Measurements from ENCODE around the gene GUCY1A1.

GUCY1A1 gene

DNA sequence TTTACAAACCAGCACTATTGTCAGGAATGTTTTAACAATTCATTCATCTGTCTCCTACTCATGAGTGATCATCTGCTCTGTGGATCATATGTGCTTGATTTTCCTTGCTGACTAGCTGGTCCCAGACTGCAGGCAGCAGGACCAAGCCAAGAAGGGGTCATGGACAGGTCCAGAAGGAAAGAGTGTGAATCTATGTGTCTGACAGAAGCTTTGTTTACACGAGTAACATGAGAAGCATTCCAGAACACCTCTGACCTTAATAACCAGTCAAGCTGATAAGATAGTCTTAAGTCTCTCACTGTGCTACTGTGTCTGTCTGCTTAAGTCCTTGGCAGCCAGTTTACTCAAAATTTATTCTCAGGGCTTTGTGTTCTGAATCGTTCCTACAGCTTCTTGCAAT, 39.0 kb downstream of the GUCY1A1 start:
- Histone ChIP-seq H3K27ac (ENCODE audit: low read depth, low read length) (no peak overlapping the region), H3K36me3 (ENCODE audit: control insufficient read depth, insufficient read depth, low read length) (no peaks in the 10 kb centered on the region), H2BK120ac (ENCODE audit: low read depth, low read length) (no peak overlapping the region), H2BK5ac (ENCODE audit: low read length) (no peak overlapping the region), H3K4me2 (ENCODE audit: low read length) (no peak overlapping the region), H2BK15ac (replicated peaks; ENCODE audit: low read depth) (no peak overlapping the region), H3K56ac (ENCODE audit: low read length) (no peak overlapping the region), H2AK5ac (ENCODE audit: low read length) (no peak overlapping the region), H3K23ac (ENCODE audit: low read length) (no peak overlapping the region), H3K18ac (ENCODE audit: low read length) (no peak overlapping the region), H3K4me1 (ENCODE audit: control insufficient read depth, low read depth, low read length) (no peaks in the 10 kb centered on the region), H3K79me2 (ENCODE audit: control insufficient read depth, insufficient read depth, low read length) (no peaks in the 10 kb centered on the region), H4K5ac (ENCODE audit: low read length) (no peak overlapping the region), H3K27me3 (ENCODE audit: insufficient read depth, low read length, poor library complexity) (no peaks in the 10 kb centered on the region), H3K4me3 (ENCODE audit: low read length) (no peak overlapping the region), H4K8ac (ENCODE audit: low read depth, low read length) (no peak overlapping the region), H3K4ac (ENCODE audit: low read depth, low read length) (no peak overlapping the region), H3K79me1 (ENCODE audit: low read length) (no peaks in the 10 kb centered on the region), H3K9ac (ENCODE audit: low read length) (no peak overlapping the region)
- peak; percentile 91 for DNase-seq
- no CpG with 5 or more reads among the region's 2 CpGs for WGBS (ENCODE audit: extremely low coverage, insufficient coverage, low lambda C conversion rate)

DNA sequence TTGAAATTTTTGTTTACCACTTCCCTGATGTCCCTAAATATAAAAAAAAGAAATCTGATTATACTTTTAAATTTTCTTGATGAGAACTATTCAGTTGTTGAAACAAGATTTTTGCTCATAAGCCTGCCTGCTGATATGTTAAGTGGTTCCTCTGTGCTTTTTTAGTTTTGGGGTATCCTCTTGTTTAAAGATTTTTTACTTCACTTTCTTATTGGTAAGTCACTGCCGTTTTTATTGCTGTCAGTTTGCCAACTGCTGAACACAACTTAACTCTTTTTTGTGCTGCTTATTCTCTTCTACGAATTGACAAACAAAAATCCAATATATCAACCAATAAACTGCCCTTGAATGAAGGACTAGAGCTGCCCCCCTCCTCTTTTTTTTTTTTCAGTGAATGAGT, 39.5 kb downstream of the GUCY1A1 start:
- Histone ChIP-seq H3K27me3 (ENCODE audit: insufficient read depth, low read length, poor library complexity) (no peaks in the 10 kb centered on the region), H3K27ac (ENCODE audit: low read depth, low read length) (no peak overlapping the region), H2BK15ac (replicated peaks; ENCODE audit: low read depth) (no peak overlapping the region), H3K79me2 (ENCODE audit: control insufficient read depth, insufficient read depth, low read length) (no peaks in the 10 kb centered on the region), H3K18ac (ENCODE audit: low read length) (no peak overlapping the region), H3K4me2 (ENCODE audit: low read length) (no peak overlapping the region), H3K4me1 (ENCODE audit: control insufficient read depth, low read depth, low read length) (no peaks in the 10 kb centered on the region), H2AK5ac (ENCODE audit: low read length) (no peak overlapping the region), H4K8ac (ENCODE audit: low read depth, low read length) (no peak overlapping the region), H3K79me1 (ENCODE audit: low read length) (no peaks in the 10 kb centered on the region), H4K5ac (ENCODE audit: low read length) (no peak overlapping the region), H3K4ac (ENCODE audit: low read depth, low read length) (no peak overlapping the region), H2BK120ac (ENCODE audit: low read depth, low read length) (no peak overlapping the region), H3K56ac (ENCODE audit: low read length) (no peak overlapping the region), H3K36me3 (ENCODE audit: control insufficient read depth, insufficient read depth, low read length) (no peaks in the 10 kb centered on the region), H3K9ac (ENCODE audit: low read length) (no peak overlapping the region), H3K4me3 (ENCODE audit: low read length) (no peak overlapping the region), H3K23ac (ENCODE audit: low read length) (no peak overlapping the region), H2BK5ac (ENCODE audit: low read length) (no peak overlapping the region)
- DNase-seq, result no peak
- no CpG with 5 or more reads among the region's 2 CpGs for WGBS (ENCODE audit: extremely low coverage, insufficient coverage, low lambda C conversion rate)

DNA sequence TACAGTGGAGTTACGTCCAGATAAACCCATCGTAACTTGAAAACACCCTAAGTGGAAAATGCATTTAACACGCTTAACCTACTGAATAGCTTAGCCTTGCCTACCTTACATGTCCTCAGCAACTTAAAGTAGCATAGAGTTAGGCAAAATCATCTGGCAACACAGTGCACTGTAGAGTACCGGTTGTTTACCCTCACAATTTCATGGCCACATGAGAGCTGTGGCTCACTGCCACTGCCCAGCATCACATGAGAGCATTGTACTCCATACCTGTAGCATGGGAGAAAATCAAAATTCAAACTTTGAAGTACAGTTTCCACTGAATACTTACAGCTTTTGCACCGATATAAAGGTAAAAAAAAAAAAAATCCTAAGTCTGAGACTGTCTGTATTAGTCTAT, 40.6 kb downstream of the GUCY1A1 start:
- Histone ChIP-seq H3K27me3 (ENCODE audit: insufficient read depth, low read length, poor library complexity) (no peaks in the 10 kb centered on the region), H2BK120ac (ENCODE audit: low read depth, low read length) (no peak overlapping the region), H3K4me3 (ENCODE audit: low read length) (no peak overlapping the region), H3K79me1 (ENCODE audit: low read length) (no peaks in the 10 kb centered on the region), H3K23ac (ENCODE audit: low read length) (no peak overlapping the region), H2AK5ac (ENCODE audit: low read length) (no peak overlapping the region), H4K8ac (ENCODE audit: low read depth, low read length) (no peak overlapping the region), H3K79me2 (ENCODE audit: control insufficient read depth, insufficient read depth, low read length) (no peaks in the 10 kb centered on the region), H3K4ac (ENCODE audit: low read depth, low read length) (no peak overlapping the region), H3K9ac (ENCODE audit: low read length) (no peak overlapping the region), H3K18ac (ENCODE audit: low read length) (no peak overlapping the region), H2BK5ac (ENCODE audit: low read length) (peak overlapping the region; percentile 27), H3K27ac (ENCODE audit: low read depth, low read length) (no peak overlapping the region), H3K4me2 (ENCODE audit: low read length) (no peak overlapping the region), H2BK15ac (replicated peaks; ENCODE audit: low read depth) (no peak overlapping the region), H3K4me1 (ENCODE audit: control insufficient read depth, low read depth, low read length) (no peaks in the 10 kb centered on the region), H3K36me3 (ENCODE audit: control insufficient read depth, insufficient read depth, low read length) (no peaks in the 10 kb centered on the region), H3K56ac (ENCODE audit: low read length) (no peak overlapping the region), H4K5ac (ENCODE audit: low read length) (no peak overlapping the region)
- no peak for DNase-seq
- WGBS (ENCODE audit: extremely low coverage, insufficient coverage, low lambda C conversion rate), result no CpG with 5 or more reads among the region's 5 CpGs

DNA sequence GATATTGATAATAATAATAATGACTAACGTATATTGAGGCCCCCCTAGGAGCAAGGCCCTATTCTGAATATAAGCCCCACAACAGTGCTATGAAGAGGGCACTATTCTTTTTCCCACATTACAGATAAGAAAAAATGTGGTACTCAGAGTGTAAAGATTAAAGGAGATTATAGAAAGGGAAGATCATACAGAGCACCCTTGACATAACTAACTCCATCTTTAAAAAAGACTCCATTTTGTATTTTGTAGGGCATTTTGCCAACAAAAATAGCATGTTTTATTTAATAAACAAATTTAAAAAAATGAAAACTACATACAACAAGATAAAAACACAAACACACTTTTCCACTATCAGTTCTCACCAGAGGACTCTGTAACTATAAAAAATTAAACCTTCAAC, 42.1 kb downstream of the GUCY1A1 start:
- Histone ChIP-seq H3K23ac (ENCODE audit: low read length) (no peak overlapping the region), H2BK15ac (replicated peaks; ENCODE audit: low read depth) (no peak overlapping the region), H4K8ac (ENCODE audit: low read depth, low read length) (no peak overlapping the region), H3K36me3 (ENCODE audit: control insufficient read depth, insufficient read depth, low read length) (no peaks in the 10 kb centered on the region), H3K4me1 (ENCODE audit: control insufficient read depth, low read depth, low read length) (no peaks in the 10 kb centered on the region), H3K79me1 (ENCODE audit: low read length) (no peaks in the 10 kb centered on the region), H3K4ac (ENCODE audit: low read depth, low read length) (no peak overlapping the region), H3K9ac (ENCODE audit: low read length) (no peak overlapping the region), H2AK5ac (ENCODE audit: low read length) (no peak overlapping the region), H2BK120ac (ENCODE audit: low read depth, low read length) (no peak overlapping the region), H3K56ac (ENCODE audit: low read length) (no peak overlapping the region), H3K27me3 (ENCODE audit: insufficient read depth, low read length, poor library complexity) (no peaks in the 10 kb centered on the region), H3K79me2 (ENCODE audit: control insufficient read depth, insufficient read depth, low read length) (no peaks in the 10 kb centered on the region), H3K27ac (ENCODE audit: low read depth, low read length) (no peak overlapping the region), H3K4me3 (ENCODE audit: low read length) (no peak overlapping the region), H3K4me2 (ENCODE audit: low read length) (no peak overlapping the region), H4K5ac (ENCODE audit: low read length) (no peak overlapping the region), H3K18ac (ENCODE audit: low read length) (no peak overlapping the region), H2BK5ac (ENCODE audit: low read length) (no peak overlapping the region)
- no peak for DNase-seq
- WGBS (ENCODE audit: extremely low coverage, insufficient coverage, low lambda C conversion rate), result no CpG with 5 or more reads among the region's 1 CpG

DNA sequence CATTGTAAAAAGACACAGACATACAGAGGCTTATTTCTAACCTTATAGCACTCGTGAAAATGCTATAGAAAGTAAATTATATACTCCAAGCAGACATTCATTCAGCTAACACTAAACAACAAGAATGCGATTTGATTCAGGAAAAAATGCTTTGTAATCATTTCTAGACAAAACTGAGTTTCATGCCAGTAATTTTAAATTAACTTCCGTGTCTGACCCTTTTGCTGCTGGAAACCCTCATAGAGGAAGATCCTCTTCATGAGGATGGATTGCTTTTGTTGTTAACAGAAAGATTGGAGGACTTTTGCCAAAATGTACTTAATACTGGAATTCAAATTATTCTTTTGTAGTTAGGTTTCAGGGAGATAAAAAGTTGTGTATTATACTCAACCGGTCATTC, 43.3 kb downstream of the GUCY1A1 start:
- Histone ChIP-seq H4K8ac (ENCODE audit: low read depth, low read length) (no peak overlapping the region), H2BK120ac (ENCODE audit: low read depth, low read length) (no peak overlapping the region), H2BK15ac (replicated peaks; ENCODE audit: low read depth) (no peak overlapping the region), H3K23ac (ENCODE audit: low read length) (no peak overlapping the region), H3K4ac (ENCODE audit: low read depth, low read length) (no peak overlapping the region), H2BK5ac (ENCODE audit: low read length) (no peak overlapping the region), H3K36me3 (ENCODE audit: control insufficient read depth, insufficient read depth, low read length) (no peaks in the 10 kb centered on the region), H3K56ac (ENCODE audit: low read length) (no peak overlapping the region), H3K4me3 (ENCODE audit: low read length) (no peak overlapping the region), H3K18ac (ENCODE audit: low read length) (no peak overlapping the region), H3K4me2 (ENCODE audit: low read length) (no peak overlapping the region), H3K79me2 (ENCODE audit: control insufficient read depth, insufficient read depth, low read length) (no peaks in the 10 kb centered on the region), H3K79me1 (ENCODE audit: low read length) (no peaks in the 10 kb centered on the region), H2AK5ac (ENCODE audit: low read length) (no peak overlapping the region), H3K27ac (ENCODE audit: low read depth, low read length) (no peak overlapping the region), H4K5ac (ENCODE audit: low read length) (no peak overlapping the region), H3K27me3 (ENCODE audit: insufficient read depth, low read length, poor library complexity) (no peaks in the 10 kb centered on the region), H3K4me1 (ENCODE audit: control insufficient read depth, low read depth, low read length) (no peaks in the 10 kb centered on the region), H3K9ac (ENCODE audit: low read length) (no peak overlapping the region)
- no CpG with 5 or more reads among the region's 4 CpGs for WGBS (ENCODE audit: extremely low coverage, insufficient coverage, low lambda C conversion rate)
- DNase-seq, result no peak

DNA sequence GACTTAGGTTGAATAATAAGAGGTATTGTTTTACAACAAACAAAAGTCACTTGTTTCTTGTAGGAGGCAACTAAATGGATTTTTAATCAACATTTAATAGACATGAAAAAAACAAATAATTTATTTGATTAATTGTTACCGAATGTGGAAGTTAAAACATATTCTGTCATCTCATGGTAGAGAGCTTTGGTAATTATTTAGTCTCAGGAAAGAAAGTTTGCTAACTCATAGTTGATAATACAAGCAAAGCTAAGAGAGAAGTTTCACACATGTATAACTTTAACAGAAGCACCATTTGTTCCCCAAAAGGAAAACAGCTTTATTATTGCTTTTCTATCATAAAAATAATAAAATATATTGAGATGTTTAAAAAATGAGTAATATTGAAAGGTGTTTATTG, 44.9 kb downstream of the GUCY1A1 start:
- Histone ChIP-seq H2BK5ac (ENCODE audit: low read length) (no peak overlapping the region), H3K36me3 (ENCODE audit: control insufficient read depth, insufficient read depth, low read length) (no peaks in the 10 kb centered on the region), H3K4ac (ENCODE audit: low read depth, low read length) (no peak overlapping the region), H3K4me3 (ENCODE audit: low read length) (no peak overlapping the region), H2BK15ac (replicated peaks; ENCODE audit: low read depth) (no peak overlapping the region), H2BK120ac (ENCODE audit: low read depth, low read length) (no peak overlapping the region), H3K56ac (ENCODE audit: low read length) (no peak overlapping the region), H4K8ac (ENCODE audit: low read depth, low read length) (no peak overlapping the region), H3K18ac (ENCODE audit: low read length) (no peak overlapping the region), H3K27ac (ENCODE audit: low read depth, low read length) (no peak overlapping the region), H3K9ac (ENCODE audit: low read length) (no peak overlapping the region), H3K79me1 (ENCODE audit: low read length) (no peaks in the 10 kb centered on the region), H3K79me2 (ENCODE audit: control insufficient read depth, insufficient read depth, low read length) (no peaks in the 10 kb centered on the region), H3K4me2 (ENCODE audit: low read length) (no peak overlapping the region), H3K23ac (ENCODE audit: low read length) (no peak overlapping the region), H2AK5ac (ENCODE audit: low read length) (no peak overlapping the region), H3K4me1 (ENCODE audit: control insufficient read depth, low read depth, low read length) (no peaks in the 10 kb centered on the region), H3K27me3 (ENCODE audit: insufficient read depth, low read length, poor library complexity) (no peaks in the 10 kb centered on the region), H4K5ac (ENCODE audit: low read length) (no peak overlapping the region)
- no CpG with 5 or more reads among the region's 1 CpG for WGBS (ENCODE audit: extremely low coverage, insufficient coverage, low lambda C conversion rate)
- DNase-seq, result no peak
